Activated T-cell treated with anti-CD3 and anti-CD28 coated beads, Interleukin-2, amount 50 U/mL, for 1 hour (primary cell): ENCODE data around the gene RTTN.
"Not testable (repeated sequence)": the region's sequence is repeated elsewhere in the genome, so short reads cannot be mapped to it uniquely, and the experiment has no call there.

Experiments
- DNase-seq: peaks from one replicate; pipeline ENCODE4 v3.0.0-alpha.2; 2020

Gene RTTN

DNA sequence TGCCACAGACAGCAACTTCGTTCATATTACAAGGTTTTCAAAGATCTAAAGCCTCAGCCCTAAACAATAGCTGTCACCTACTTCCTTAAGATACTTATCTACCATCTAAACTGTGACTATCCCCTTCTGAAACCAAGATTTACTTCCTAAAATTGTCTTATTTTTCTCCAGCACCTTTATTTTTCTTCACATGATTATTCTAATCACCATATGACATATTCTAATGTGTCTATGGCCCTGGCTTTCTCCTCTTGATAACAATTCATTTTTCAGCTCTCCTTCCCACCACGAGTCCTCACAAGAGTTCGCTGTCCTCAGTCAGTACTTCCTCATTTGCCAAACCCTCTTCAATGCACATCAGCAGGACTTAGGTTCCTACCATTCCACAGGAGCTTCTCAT lies 53.9 kb downstream of the RTTN start:
- DNase-seq, result no peak

DNA sequence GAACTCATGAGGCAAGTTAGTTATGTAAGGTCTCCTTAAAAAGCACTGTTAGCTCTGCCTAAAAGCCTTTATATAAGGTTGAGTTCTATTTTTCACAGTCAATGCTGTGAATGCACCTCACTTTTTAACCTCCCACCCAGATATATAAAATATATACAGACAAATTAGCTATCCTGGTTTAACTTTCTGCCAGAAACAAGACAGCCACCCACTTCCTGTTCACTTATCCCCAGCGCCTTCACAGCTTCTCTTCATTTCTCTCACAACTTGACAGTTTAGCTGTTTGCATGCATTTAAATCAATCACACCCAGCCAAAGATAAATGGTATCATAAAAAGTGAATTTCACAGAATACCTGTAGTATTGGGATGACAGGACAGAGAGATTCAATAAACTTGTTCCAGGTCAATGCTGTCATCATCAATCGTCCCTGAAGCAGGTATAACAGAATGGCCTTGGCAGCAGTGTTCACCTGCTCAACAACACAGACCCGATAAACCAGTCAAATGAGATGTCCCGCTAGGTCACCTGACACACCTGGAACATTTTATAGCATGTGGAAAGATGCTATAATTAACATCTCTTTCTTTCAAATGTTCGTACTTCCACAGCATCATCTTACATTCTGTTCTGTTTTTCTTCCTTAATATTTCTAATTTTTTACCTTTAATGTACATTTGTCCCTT lies 55.7 kb downstream of the RTTN start:
- no peak for DNase-seq

GRCh38 chr18:70149156-70149555 lies 56.3 kb downstream of the RTTN start:
- DNase-seq, result no peak

DNA sequence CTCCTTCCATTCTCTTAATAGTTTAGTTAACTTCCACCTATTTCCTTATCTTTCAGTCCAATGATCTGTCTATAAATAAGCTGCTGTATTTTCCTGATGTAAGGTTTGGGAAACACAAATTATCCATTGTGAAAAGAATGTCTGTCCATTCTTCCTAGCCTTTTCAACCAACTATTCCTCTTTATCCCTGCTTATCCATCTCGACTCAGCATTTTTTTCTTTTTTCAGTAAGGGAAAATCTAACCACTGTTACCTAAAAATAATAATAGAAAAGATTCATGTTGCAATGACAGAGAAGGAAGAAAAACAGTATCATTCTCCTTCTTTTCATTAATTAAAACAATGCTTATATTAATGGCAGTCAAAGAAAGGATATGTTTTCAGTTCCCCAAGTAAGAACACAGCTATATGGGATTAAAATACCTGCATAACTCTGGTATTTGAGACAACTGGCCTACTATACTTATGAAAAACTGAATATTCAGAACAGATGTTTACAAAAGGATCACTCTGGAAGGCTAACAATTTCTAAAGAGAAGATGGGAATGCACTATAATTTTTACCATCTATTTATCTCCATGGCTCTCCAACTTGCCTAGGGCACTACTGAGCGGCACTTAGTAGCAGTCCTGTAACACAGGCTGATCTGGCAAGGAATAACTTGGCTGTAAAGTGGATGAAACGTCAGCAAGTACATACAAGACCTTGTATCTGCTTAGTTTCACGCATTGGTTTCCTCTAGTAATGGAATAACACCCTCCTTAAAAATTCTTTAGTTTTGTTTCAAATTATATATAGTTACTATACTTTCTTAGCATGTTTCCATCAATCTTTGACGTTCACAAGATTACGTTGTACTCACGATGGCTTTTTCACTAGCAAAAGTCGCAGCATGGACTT lies 57.2 kb downstream of the RTTN start:
- no peak for DNase-seq

DNA sequence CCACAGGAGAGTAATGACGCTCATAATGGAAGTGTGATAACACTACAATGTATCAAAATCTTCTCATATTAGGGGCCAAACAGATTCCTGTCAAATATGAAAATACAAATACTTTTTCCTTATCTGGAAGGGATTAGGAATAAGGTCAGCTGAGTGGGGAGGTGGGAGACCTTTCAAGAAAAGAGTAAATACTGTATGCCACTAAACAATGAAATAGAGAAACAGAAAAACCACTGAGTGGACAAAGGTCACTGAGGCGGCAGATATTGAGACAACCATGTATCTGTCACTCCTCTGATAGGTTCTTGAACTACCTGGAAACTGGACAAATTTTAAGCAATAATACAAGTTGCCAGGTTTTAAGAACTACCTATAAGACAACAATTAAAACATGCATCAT lies 59.3 kb downstream of the RTTN start:
- no peak for DNase-seq

GRCh38 chr18:70142001-70142400 lies 63.5 kb downstream of the RTTN start:
- no peak for DNase-seq

GRCh38 chr18:70139138-70139537 lies 66.3 kb downstream of the RTTN start:
- DNase-seq, result no peak

DNA sequence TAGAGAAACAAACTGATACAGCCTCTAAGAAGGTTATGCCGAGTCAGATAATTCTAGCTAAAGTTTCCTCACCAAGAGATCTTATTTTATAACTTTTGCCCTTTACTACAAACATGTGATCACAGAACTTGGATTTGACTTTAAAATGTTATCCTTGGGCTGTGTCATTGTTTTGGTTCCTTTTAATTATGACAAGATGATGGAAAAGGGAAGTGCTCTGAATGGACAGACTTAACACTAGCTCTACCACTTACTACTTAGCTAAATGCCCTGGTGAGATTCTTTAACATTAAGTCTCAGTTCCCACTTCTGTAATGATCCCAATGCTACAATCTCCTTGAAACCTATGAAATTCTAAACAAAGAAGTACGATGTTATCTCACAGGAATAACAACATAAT lies 69.9 kb downstream of the RTTN start:
- no peak for DNase-seq

GRCh38 chr18:70132999-70133398 lies 72.5 kb downstream of the RTTN start:
- no peak for DNase-seq

DNA sequence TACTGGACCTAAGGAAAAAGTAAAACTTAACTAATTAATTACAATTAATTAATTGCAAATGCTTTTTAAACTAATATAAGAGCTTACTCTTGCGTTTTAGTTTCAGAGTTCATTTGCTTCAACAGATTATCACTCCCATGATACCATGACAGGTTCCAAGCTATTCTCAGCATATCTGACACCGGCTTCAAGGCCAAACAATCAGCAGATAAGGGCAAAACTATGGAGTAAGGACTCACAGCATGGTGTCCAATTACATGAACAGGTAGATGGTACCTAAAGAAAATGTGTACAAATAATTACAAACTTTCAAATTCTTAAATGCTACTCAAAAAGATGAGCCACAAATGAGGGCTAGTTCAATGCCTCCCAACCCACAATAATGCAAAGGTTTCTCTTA lies 77.2 kb downstream of the RTTN start:
- DNase-seq, result no peak

- DNase-seq, result no peak
Observed at GRCh38 chr18:70127359-70127758, 78.1 kb downstream of the RTTN start.

DNA sequence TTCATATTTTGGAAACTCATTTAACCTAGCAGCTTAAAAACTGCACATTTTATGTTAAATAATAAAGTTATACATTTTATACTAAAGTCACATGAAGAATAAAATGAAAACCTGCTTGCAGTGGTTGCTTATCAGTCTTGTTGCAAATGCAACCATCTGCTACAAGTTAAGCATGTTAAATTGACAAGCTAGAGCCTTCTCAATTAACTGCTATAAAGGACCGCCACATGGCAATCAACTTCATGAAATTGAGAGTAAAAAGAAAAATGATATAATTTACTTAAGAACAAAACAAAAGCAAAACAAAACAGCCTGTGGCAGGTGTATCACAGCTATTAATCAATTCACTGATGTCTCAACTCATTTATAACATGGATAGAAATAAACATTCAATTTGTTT lies 78.7 kb downstream of the RTTN start:
- DNase-seq, result no peak

- no peak for DNase-seq
Observed at GRCh38 chr18:70124139-70124538, 81.3 kb downstream of the RTTN start.

GRCh38 chr18:70121842-70122241 lies 83.6 kb downstream of the RTTN start:
- no peak for DNase-seq

GRCh38 chr18:70116949-70117348 lies 88.5 kb downstream of the RTTN start:
- no peak for DNase-seq

GRCh38 chr18:70113511-70113910 lies 92.0 kb downstream of the RTTN start:
- no peak for DNase-seq

DNA sequence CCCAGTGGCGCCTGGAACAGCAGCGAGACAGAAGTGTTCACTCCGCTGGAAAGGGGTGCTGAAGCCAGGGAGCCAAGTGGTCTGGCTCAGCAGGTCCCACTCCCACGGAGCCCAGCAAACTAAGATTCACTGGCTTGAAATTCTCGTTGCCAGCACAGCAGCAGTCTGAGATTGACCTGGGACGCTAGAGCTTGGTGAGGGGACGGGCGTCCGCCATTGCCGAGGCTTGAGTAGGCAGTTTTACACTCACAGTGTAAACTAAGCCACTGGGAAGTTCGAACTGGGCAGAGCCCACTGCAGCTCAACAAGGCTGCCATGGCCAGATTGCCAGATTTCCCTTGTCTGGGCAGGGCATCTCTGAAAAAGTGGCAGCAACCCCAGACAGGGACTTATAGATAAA lies 94.8 kb downstream of the RTTN start:
- DNase-seq, result no peak

- no peak for DNase-seq
Observed at GRCh38 chr18:70107091-70107490, 98.4 kb downstream of the RTTN start.

DNA sequence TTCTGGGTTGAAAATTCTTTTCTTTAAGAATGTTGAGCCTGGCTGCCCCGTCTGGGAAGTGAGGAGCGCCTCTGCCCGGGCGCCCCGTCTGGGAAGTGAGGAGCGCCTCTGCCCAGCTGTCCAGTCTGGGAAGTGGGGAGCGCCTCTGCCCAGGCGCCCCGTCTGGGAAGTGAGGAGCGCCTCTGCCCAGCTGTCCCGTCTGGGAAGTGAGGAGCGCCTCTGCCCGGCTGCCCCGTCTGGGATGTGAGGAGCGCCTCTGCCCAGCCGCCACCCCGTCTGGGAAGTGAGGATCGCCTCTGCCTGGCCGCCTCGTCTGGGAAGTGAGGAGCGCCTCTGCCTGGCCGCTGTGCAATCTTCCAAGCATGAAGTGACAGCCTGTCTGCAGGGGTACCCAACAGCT lies 102.6 kb downstream of the RTTN start:
- not testable (repeated sequence) for DNase-seq

DNA sequence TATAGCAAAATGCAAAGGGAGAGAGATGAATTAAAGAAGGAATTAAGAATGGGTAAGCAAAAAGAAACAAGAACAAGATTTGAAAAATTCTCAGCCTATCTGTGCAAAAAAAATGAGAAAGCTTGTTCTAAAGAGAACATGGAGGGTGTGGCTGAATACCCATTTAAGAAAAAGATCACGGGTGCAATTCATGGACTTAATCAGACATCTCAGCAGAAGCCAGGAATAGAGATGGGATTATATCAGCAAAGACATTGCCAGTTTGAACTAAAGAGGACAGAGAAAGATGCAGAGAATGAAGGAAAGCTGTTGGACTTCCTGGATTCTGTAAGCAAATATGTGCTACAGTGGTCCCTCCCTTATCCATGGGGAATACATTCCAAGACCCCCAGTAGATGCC lies 115.6 kb downstream of the RTTN start:
- no peak for DNase-seq

- no peak for DNase-seq
Observed at GRCh38 chr18:70086085-70086484, 119.4 kb downstream of the RTTN start.

- no peak for DNase-seq
Observed at GRCh38 chr18:70085641-70086040, 119.8 kb downstream of the RTTN start.

GRCh38 chr18:70082430-70082829 lies 123.1 kb downstream of the RTTN start:
- DNase-seq, result no peak

DNA sequence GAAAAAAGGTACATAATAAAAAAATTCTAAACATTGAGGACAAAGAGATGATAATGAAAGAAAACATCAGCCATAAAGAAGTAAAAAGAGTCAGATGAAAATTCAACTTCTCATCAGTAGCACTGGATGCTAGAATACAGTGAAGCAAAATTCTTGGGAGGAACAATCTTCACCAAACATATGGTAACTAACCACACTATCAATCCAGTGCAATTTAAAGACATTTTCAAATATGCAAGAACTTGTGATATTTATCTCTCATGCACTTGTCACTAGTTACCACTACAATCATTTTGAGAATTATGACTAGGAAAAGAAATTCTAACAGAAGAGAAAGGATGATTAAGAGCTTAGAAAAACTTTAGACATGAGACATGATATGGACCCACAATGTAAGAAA lies 127.4 kb downstream of the RTTN start:
- no peak for DNase-seq

DNA sequence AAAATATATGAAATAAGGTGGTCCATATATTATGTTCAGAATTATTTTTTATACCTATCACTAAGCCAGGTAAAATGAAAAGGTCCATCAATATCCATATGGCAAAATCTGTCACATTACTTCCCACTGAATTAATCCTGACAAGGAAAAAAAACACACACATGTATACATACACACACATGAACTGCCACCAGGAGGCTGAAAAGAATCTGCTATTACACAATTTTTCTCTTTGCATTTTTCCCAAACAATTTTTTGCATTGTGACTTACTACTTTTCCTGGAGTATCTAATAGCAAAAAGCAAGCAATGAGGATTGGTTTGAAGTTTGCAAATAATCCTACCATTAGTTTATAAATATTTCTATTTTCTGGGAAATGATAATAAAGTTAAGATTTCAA lies 129.6 kb downstream of the RTTN start:
- no peak for DNase-seq
